ENCODE results near the gene PAK2.
"Not testable (repeated sequence)": the region's sequence is repeated elsewhere in the genome, so short reads cannot be mapped to it uniquely, and the experiment has no call there.

The PAK2 gene

GRCh38 chr3:196844235-196845219 is 104.9 kb downstream of the PAK2 start:
- DNase-seq: not testable (repeated sequence)

GRCh38 chr3:196848375-196848774 is 108.7 kb downstream of the PAK2 start:
- not testable (repeated sequence) for DNase-seq

- no peak for DNase-seq
Observed at GRCh38 chr3:196849180-196849741, 109.6 kb downstream of the PAK2 start.

GRCh38 chr3:196863000-196863399 is 123.3 kb downstream of the PAK2 start:
- DNase-seq: not testable (repeated sequence)

GRCh38 chr3:196867155-196867506 is 127.5 kb downstream of the PAK2 start:
- DNase-seq: no peak

GRCh38 chr3:196867507-196868296 is 128.0 kb downstream of the PAK2 start, which contains the start of gene SENP5:
TSS of gene SENP5 (plus strand) at chr3:196867920. CDS start at chr3:196885182, 17,262 bp downstream.
- DNase-seq: peak; percentile 94

- peak; percentile 52 for DNase-seq
Observed at GRCh38 chr3:196868297-196868661, 128.6 kb downstream of the PAK2 start.

- DNase-seq: no peak
Observed at GRCh38 chr3:196872316-196872715, 132.7 kb downstream of the PAK2 start.

- not testable (repeated sequence) for DNase-seq
Observed at GRCh38 chr3:196874511-196875094, 134.9 kb downstream of the PAK2 start.

GRCh38 chr3:196875258-196875657 is 135.6 kb downstream of the PAK2 start:
- DNase-seq: no peak
